SKM-1 treated with dmso at 0.1 percent for 144 hours (cell line): Measurements from ENCODE around the gene HSPA5.
"Not testable (repeated sequence)": the region's sequence is repeated elsewhere in the genome, so short reads cannot be mapped to it uniquely, and the experiment has no call there.

Experiments used
- DNase-seq: peaks from one replicate; lab custom pipeline; 2025; ENCODE audit not compliant: unreplicated experiment; lab: John Stamatoyannopoulos, UW

The HSPA5 gene

GRCh38 chr9:125241000-125241862, at the start of gene HSPA5:
TSS of gene HSPA5 (minus strand) at chr9:125241343. CDS start at chr9:125241126, 217 bp downstream.
- DNase-seq = peak; percentile 97

DNA sequence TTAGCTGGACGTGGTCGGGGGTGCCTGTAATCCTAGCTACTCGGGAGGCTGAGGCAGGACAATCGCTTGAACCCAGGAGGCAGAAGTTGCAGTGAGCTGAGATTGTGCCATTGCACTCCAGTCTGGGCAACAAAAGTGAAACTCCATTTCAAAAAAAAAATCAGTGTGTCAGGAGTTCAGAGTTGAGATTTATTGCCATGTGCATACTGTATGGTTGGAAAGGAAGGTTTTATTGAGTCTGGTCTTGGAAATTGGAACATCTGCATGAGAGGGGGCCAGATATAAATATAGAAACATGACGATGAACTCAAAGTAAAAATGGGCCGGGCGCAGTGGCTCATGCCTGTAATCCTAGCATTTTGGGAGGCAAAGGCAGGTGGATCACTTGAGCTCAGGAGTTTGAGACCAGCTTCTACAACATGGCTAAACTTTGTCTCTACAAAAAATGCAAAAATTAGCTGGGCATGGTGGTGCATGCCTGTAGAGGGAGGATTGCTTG, 45.8 kb upstream of the HSPA5 start:
- not testable (repeated sequence) for DNase-seq

DNA sequence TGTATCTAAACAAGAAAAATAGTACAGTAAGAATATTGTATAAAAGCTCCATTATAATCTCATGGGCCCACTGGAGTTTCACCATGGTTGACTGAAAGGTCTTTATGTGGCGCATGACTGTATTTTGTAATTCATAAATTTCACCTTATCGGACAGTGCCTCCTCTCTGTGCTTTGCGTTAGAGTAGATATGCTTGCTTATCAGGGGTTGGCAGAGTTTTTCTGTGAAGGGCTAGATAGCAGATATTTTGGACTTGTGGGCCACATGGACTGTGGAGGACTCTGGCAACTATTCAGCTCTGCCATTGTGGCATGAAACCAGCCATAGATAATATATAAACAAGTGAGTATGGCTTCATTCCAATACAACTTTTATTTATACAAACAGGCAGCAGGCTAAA, 43.7 kb upstream of the HSPA5 start:
- DNase-seq = no peak

DNA sequence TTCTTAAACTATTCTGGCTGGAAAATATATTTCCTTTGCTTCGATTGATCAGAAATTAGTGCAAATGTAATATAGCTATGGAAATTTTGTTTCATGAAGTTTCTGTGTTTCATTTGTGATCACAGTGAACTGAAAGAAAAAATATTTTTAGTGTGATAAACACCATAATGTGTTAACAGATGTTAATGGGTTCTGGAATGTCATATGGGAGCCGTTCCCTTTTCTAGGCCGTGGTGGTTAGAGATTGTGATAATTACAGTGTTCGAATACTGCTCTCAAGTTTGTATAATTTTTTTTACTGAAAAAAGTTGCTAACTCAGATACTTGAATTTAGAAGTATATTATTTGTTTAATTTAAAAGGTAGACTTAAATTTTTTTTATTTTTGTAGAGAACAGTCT, 39.8 kb upstream of the HSPA5 start:
- no peak for DNase-seq

DNA sequence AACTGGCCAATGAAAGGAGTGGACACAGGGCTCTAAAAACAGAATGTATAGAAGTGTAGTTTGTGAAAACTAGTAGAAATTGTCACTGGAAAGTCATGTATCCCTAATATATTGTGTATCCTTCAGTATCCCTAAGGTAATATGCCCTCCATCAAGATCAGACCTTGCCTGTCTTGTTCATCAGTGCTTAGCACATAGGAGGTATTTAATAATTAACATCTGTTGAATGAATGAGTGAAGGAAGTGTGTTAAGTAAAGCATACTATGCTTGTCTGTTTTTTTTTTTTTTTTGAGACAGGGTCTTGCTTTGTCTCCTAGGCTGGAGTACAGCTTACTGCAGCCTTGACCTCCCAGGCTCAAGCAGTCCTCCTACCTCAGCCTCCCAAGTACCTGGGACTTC, 36.3 kb upstream of the HSPA5 start:
- DNase-seq = no peak

DNA sequence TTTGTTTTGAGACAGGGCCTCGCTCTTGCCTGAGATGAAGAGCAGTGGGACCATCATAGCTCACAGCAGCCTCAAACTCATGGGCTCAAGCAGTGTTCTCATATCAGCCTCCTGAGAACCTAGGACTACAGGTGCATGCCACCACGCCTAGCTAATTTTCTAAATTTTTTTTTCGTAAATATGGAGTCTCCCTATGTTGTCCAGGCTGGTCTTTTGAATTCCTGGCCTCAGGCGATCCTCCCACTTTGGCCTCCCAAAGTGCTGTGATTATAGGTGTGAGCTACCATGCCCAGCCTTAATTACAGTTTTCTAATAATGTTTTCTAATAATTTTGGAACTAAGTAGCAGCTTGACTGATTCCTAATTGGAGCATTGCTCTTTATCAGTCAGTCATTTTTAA, 35.6 kb upstream of the HSPA5 start:
- DNase-seq = no peak

DNA sequence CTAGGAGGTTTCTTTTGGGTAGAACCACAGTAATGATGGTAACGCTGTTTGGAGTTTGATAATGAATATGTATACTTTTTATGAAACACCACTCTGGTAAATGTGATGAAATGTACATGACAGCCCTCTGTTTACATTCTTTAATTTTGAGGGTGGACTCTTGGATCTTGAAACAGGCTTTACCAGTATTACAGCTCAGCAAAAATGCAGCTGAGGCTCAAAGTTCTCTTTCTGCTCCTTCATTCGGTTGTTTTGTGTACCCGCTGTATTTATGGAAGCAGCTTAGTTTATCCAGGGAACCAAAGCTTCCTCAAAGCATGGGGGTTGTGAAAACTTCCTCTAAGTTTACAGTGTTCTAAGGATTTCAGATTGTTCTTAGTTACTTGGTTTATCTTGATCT, 31.6 kb upstream of the HSPA5 start:
- DNase-seq = no peak

DNA sequence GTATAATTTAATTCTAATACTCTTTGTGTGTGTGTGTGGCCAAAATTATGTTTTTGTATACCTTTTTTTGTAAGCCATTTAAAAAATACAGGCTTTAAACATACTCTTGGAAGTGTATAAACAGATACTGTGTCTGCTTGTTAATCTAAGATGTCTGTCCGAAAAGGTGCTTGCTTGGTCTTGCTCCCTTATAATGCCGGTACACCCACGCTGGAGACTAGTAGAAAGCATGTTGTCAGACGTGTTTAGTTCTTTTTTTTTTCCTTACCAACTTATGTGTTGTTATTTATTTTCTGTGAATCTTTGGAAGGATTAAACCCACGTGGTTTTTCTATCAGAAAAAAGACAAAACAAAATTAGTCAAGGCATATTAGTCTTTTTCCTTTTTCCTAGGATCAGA, 29.9 kb upstream of the HSPA5 start:
- DNase-seq = no peak

GRCh38 chr9:125269014-125269397, 27.9 kb upstream of the HSPA5 start:
- DNase-seq = no peak

DNA sequence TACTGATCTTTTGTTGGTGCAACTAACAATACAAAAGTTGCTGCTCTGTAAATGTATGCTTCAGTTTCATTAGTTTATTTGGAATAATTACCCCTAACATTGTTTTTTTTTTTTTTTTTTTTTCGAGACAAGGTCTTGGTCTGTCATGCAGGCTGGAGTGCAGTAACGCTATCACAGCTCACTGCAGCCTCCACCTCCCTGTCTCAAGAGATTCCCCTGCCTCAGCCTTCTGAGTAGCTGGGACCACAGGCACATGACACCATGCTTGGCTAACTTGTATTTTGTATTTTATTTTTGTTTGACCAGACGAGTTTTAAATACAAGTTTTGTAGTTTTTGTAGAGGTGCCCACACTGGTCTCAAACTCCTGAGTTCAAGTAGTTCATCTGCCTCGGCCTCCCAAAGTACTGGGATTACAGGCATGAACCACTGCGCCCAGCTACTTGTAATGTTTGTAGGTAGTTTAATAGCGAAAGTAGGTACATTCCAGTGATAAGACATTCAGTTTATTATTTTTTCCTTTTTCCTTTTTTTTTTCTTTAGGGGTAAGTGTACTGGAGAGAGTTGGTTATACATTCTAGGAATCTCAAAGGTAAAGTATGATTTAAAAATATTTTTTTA, 27.4 kb upstream of the HSPA5 start:
- DNase-seq = no peak

- not testable (repeated sequence) for DNase-seq
These were observed 22.9 kb upstream of the HSPA5 start for GRCh38 chr9:125264068-125264467.

- DNase-seq = no peak
These were observed 21.3 kb upstream of the HSPA5 start for GRCh38 chr9:125262294-125262991.

- DNase-seq = peak; percentile 92
These were observed 20.6 kb upstream of the HSPA5 start, which contains the start of gene GAPVD1 for GRCh38 chr9:125261501-125262293. TSS of gene GAPVD1 (plus strand) at chr9:125261826. CDS start at chr9:125298922, 37,096 bp downstream.

DNA sequence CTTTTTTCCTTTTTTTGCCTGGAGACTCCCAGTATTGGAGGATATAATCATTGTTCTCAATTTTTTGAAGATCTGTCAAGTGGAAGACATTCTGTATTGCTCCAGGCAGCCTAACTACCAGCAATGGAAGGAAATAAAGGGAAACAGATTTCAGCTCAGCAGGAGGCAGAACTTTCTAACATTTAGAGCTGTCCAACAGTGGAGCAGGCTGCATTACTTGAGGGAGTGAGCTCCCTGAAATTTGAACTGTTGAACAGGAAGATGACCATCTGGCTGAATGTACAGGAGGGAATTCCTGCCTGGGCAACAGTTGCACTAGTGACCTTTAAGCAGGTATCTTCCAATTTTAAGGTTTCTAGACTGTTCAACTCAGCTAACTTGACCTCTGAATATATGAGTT, 19.4 kb upstream of the HSPA5 start:
- no peak for DNase-seq

- peak; percentile 97 for DNase-seq
These were observed 17.8 kb upstream of the HSPA5 start for GRCh38 chr9:125258832-125259534.

- no peak for DNase-seq
These were observed 17.1 kb upstream of the HSPA5 start for GRCh38 chr9:125258160-125258785.

DNA sequence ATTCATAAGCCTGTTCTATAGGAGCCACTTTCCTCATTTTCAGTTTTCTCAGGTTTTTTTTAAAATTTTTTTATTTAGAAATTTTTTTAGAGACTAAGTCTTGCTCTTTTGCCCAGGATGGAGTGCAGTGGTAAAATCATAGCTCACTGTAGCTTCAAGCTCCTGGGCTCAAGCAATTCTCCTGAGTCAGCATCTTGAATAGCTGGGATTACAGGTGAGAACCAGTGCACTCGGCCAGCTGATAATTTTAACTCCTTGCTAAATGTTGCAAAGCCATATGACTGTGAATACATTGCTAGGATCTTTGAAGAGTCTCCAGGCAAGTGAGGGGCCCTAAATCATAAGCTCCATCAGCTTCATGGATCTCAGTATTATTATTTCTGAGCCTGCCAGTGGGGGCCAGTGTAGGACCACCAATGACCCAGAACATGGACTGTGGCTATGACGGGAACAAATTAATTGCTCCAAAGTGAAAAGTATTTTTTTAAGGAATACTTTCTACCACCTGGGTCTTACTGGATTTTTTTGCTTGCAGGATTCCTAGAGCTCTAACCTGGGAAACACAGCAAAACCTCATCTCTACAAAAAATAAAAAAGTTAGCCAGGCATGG, 14.7 kb upstream of the HSPA5 start:
- no peak for DNase-seq

DNA sequence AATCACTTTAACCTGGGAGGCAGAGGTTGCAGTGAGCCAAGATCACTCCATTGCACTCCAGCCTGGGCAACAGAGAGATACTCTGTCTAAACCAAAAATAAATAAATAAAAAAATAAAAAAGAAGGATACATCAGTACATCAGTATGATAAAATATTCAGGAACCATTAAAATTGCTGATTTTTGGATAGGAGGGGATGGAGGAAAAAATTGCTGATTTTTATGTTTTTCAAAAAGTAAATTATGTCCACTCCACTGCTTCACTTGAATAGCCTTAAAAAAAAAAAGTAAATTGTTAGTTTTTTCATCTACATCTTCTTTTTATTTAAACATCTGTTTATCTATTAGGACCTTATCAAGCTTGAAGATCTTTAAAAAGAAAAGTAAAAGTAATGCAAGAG, 13.1 kb upstream of the HSPA5 start:
- DNase-seq = no peak

- no peak for DNase-seq
These were observed 5.1 kb upstream of the HSPA5 start for GRCh38 chr9:125246261-125246667.
